ENCODE data around the gene RAB31. TPM values are rescaled to one million over a fixed set of nuclear protein-coding genes. Genes with fewer than 3 reads are reported as not detected.

The RAB31 gene
- total RNA-seq, 1 experiment from 2014 or later, result 118 TPM

GRCh38 chr18:9885170-9886004 lies 177.3 kb downstream of the RAB31 start, which contains the start of gene TXNDC2:
Gene TXNDC2 (plus strand): TSS chr18:9885973. CDS start chr18:9886681, 708 bp downstream.
- CTCF ChIA-PET, result no interaction called here
- no peak for DNase-seq (ENCODE audit: low read depth, low spot score)
- H3K4me3 ChIP-seq (ENCODE audit: low read depth in 2 of 2, low read length in 2 of 2), result no peak within 1 kb of the TSS
- POLR2A ChIA-PET, result no interaction called here
- ATAC-seq, result no peak
- H3K27ac ChIP-seq (ENCODE audit: low read length), result no peak within 1 kb of the TSS
- TF ChIP-seq REST (IDR thresholded peaks at IDR 0.05; ENCODE audit: insufficient read depth in 1 of 2, low read depth in 2 of 2, low read length in 1 of 2) (no peak), SIN3A (IDR thresholded peaks at IDR 0.05; ENCODE audit: borderline replicate concordance, insufficient read depth, low read depth, low read length) (no peak), TCF7L2 (IDR thresholded peaks at IDR 0.05; ENCODE audit: low read depth, low read length) (no peak), CTCF (IDR thresholded peaks at IDR 0.05) (no peak), POLR2AphosphoS5 (IDR thresholded peaks at IDR 0.05; ENCODE audit: low read depth, low read length) (no peak)
- no peaks in the 10 kb centered on the region for H3K27me3 ChIP-seq (ENCODE audit: control insufficient read depth, insufficient read depth, low read length)
- no TSS peak for BruUV-seq (replicated peaks)
- no peaks in the 10 kb centered on the region for H3K36me3 ChIP-seq (ENCODE audit: control insufficient read depth, insufficient read depth, low read length)
- H3K4me1 ChIP-seq (ENCODE audit: control insufficient read depth, insufficient read depth, low read length), result no peaks in the 10 kb centered on the region
- in situ Hi-C loops (cut with HindIII; ENCODE audit: low pct_unique_long_range_greater_than_20kb, low sequenced_read_pairs), result no loop called here
- no peaks in the 10 kb centered on the region for H3K9me3 ChIP-seq (ENCODE audit: control insufficient read depth, insufficient read depth, low read depth, low read length)
- intact Hi-C loops (cut with micrococcal nuclease; ENCODE audit: unreplicated experiment), result no loop called here

GRCh38 chr18:9886005-9886348 lies 177.9 kb downstream of the RAB31 start:
- H3K4me1 ChIP-seq (ENCODE audit: control insufficient read depth, insufficient read depth, low read length), result no peaks in the 10 kb centered on the region
- BruUV-seq (replicated peaks), result no TSS peak
- no peak for DNase-seq (ENCODE audit: low read depth, low spot score)
- in situ Hi-C loops (cut with HindIII; ENCODE audit: low pct_unique_long_range_greater_than_20kb, low sequenced_read_pairs), result no loop called here
- TF ChIP-seq CTCF (IDR thresholded peaks at IDR 0.05) (no peak), POLR2AphosphoS5 (IDR thresholded peaks at IDR 0.05; ENCODE audit: low read depth, low read length) (no peak), TCF7L2 (IDR thresholded peaks at IDR 0.05; ENCODE audit: low read depth, low read length) (no peak), SIN3A (IDR thresholded peaks at IDR 0.05; ENCODE audit: borderline replicate concordance, insufficient read depth, low read depth, low read length) (no peak), REST (IDR thresholded peaks at IDR 0.05; ENCODE audit: insufficient read depth in 1 of 2, low read depth in 2 of 2, low read length in 1 of 2) (no peak)
- ATAC-seq, result no peak
- H3K27me3 ChIP-seq (ENCODE audit: control insufficient read depth, insufficient read depth, low read length), result no peaks in the 10 kb centered on the region
- no peaks in the 10 kb centered on the region for H3K9me3 ChIP-seq (ENCODE audit: control insufficient read depth, insufficient read depth, low read depth, low read length)
- H3K27ac ChIP-seq (ENCODE audit: low read length), result no peak overlapping the region
- H3K36me3 ChIP-seq (ENCODE audit: control insufficient read depth, insufficient read depth, low read length), result no peaks in the 10 kb centered on the region
- no peak overlapping the region for H3K4me3 ChIP-seq (ENCODE audit: low read depth in 2 of 2, low read length in 2 of 2)
- ChIA-PET POLR2A (no interaction called here), CTCF (no interaction called here)
- intact Hi-C loops (cut with micrococcal nuclease; ENCODE audit: unreplicated experiment), result no loop called here
